Measurements from ENCODE around the gene PYROXD2. TPM values are rescaled to one million over a fixed set of nuclear protein-coding genes. Genes with fewer than 3 reads are reported as not detected.

Gene PYROXD2
- 16.9 and 22.9 TPM in 2 replicates for total RNA-seq

GRCh38 chr10:98414932-98415730, at the start of gene PYROXD2:
Gene PYROXD2, minus strand, starts transcription at chr10:98415182. Its CDS starts 47 bp downstream, at chr10:98415135.

GRCh38 chr10:98446661-98447221, 31.8 kb upstream of the PYROXD2 start, which contains the start of gene HPS1:
Gene HPS1, minus strand, starts transcription at chr10:98446935. Its CDS starts 3,695 bp downstream, at chr10:98443240.

Other genes with a start within 250 kb of the PYROXD2 start
- gene LOXL4, start 147.0 kb downstream of the PYROXD2 start, total RNA-seq: 28.7 and 138 TPM in 2 replicates
- 34.3 and 54.7 TPM in 2 replicates for gene HPS1, start 31.8 kb upstream of the PYROXD2 start, total RNA-seq